ENCODE measurements around the gene PALMD. TPM values are rescaled to one million over a fixed set of nuclear protein-coding genes. Genes with fewer than 3 reads are reported as not detected.

The PALMD gene
- total RNA-seq, 1 experiment from 2014 or later, result not detected

DNA sequence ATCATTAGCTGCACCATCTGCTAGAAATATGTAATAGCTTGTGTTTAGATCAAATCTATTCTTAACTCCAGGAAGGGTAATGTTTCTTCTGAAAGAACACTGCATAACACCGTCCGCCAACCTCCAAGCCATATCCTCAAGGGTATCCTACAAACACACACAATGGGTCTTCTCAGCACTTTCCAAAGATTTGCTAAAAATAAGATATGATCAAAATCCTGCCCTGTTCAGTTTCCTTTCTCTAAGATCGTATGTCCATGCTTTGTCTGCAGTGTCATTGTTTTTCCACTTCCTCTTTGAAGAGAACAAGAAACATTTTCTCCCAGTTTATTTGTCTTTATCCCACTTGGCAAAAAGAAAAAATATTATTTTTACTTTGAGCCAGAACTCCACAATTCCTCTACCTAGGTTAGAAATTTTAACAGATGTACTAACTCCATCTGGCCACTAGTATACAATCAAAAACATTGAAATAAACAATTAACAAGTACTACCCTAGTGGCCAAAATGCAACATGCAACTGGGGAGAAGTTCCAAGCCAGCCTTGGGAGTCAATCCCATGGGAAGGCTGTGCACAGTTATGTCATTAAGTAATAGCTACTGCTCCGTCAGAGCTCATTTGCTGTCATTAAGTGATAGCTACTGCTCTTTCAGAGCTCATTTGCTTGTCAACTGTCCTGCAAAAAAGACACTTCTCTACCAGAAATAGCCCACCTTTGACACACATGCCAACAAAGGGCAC lies 82.8 kb downstream of the PALMD start:
- Histone ChIP-seq H2AFZ (ENCODE audit: low read length) (no peak overlapping the region), H3K4ac (ENCODE audit: low read depth, low read length) (no peak overlapping the region), H3K79me1 (ENCODE audit: insufficient read depth, low read depth, low read length, poor library complexity, severe bottlenecking) (no peaks in the 10 kb centered on the region), H3K14ac (ENCODE audit: insufficient read depth, low read length) (no peak overlapping the region), H2BK120ac (ENCODE audit: low read depth, low read length, poor library complexity, severe bottlenecking) (no peak overlapping the region), H2BK20ac (ENCODE audit: low read depth, low read length, poor library complexity, severe bottlenecking) (no peak overlapping the region), H2BK15ac (ENCODE audit: low read depth, low read length) (no peak overlapping the region), H3K27ac (ENCODE audit: insufficient read length, low read depth, low read length) (no peak overlapping the region), H4K5ac (ENCODE audit: insufficient read length, low read depth, low read length) (no peak overlapping the region), H4K8ac (replicated peaks; ENCODE audit: insufficient read length, low read depth, low read length) (no peak overlapping the region), H3K4me1 (ENCODE audit: insufficient read depth, low read length) (peaks cover 2% of the 10 kb centered on the region; the same call in 1 of the 2 replicates), H3K9me3 (ENCODE audit: control insufficient read depth, low read depth, low read length) (no peaks in the 10 kb centered on the region), H3K9ac (ENCODE audit: extremely low read depth, insufficient read length, low read length) (no peak overlapping the region), H3K79me2 (ENCODE audit: insufficient read depth, low read length) (no peaks in the 10 kb centered on the region), H2AK5ac (ENCODE audit: insufficient read length, low read length) (no peak overlapping the region), H4K91ac (ENCODE audit: insufficient read length, low read depth, low read length) (no peak overlapping the region), H2BK5ac (ENCODE audit: insufficient read length, low read length) (no peak overlapping the region), H3T11ph (ENCODE audit: low read length) (no peak overlapping the region), H3K18ac (ENCODE audit: insufficient read length, low read depth, low read length) (no peak overlapping the region), H4K20me1 (ENCODE audit: control insufficient read depth, insufficient read depth, insufficient read length) (no peaks in the 10 kb centered on the region), H3K27me3 (ENCODE audit: insufficient read depth, low read length) (no peaks in the 10 kb centered on the region; the same call in 1 of the 2 replicates), H2BK12ac (ENCODE audit: insufficient read length, low read depth, low read length) (no peak overlapping the region), H3K4me2 (ENCODE audit: insufficient read depth, insufficient read length, low read length) (no peak overlapping the region), H3K56ac (ENCODE audit: insufficient read length, low read depth, low read length) (no peak overlapping the region), H3K23me2 (ENCODE audit: insufficient read length, low read depth, low read length, poor library complexity, severe bottlenecking) (no peaks in the 10 kb centered on the region), H3K23ac (ENCODE audit: insufficient read length, low read depth, low read length) (no peak overlapping the region)
- Mint-ChIP-seq H3K9me3 (no peaks in the 10 kb centered on the region), H3K4me3 (no peak overlapping the region), H3K36me3 (ENCODE audit: insufficient read depth in 1 of 3, low read depth in 3 of 3) (no peaks in the 10 kb centered on the region), H3K27ac (peak overlapping the region in 1 of 3 experiments; percentile 50; a peak in 1 of 7 replicates), H3K4me1 (peaks cover 21 to 24% of the 10 kb centered on the region in 2 experiments), H3K27me3 (ENCODE audit: low read depth) (no peaks in the 10 kb centered on the region)
- TF ChIP-seq, protein P1, sequence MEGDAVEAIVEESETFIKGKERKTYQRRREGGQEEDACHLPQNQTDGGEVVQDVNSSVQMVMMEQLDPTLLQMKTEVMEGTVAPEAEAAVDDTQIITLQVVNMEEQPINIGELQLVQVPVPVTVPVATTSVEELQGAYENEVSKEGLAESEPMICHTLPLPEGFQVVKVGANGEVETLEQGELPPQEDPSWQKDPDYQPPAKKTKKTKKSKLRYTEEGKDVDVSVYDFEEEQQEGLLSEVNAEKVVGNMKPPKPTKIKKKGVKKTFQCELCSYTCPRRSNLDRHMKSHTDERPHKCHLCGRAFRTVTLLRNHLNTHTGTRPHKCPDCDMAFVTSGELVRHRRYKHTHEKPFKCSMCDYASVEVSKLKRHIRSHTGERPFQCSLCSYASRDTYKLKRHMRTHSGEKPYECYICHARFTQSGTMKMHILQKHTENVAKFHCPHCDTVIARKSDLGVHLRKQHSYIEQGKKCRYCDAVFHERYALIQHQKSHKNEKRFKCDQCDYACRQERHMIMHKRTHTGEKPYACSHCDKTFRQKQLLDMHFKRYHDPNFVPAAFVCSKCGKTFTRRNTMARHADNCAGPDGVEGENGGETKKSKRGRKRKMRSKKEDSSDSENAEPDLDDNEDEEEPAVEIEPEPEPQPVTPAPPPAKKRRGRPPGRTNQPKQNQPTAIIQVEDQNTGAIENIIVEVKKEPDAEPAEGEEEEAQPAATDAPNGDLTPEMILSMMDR (conservative IDR thresholded peaks at IDR 0.05), result peak; percentile 80
- DNase-seq, result peak; percentile 39
- WGBS (ENCODE audit: extremely low coverage, insufficient read length, low lambda C conversion rate), result no CpG with 5 or more reads among the region's 4 CpGs

Data from H9 (cell line).